ENCODE measurements around the gene GINS2.

DNA sequence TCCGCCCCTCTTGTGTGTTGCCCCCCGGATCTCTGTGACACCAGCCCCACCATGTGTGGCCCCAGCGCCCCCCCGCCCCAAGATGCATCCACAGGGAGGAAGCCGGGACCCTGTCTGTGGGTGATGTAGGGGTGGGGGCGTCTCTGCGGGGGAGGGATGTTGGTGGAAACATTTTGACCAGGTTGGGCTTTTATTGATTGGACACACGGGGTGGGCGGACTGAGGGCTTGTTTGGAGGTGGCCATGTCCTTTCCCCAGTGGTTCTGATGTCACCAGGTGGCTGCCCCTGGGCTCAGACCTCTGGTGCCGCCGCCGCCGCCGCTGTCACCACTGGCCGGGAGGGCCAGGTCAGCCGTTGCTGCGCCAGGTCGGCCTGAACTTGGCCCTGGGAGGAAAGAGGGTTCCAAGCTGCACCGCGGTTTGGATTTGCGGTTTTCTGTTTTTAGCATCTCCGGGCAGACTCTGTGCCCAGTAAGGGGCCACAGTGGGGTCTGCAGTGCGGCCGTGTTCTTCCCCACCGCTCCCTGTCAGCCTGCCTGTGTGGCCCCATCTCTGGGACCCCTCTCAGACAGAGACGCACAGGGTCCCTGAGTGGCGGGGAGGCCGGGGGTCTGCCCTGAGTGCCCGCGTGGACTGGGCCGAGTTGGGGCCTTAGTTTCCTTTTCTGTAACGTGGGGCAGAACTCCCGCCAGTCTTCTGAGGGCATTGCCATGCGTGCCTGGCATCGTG lies 55.9 kb downstream of the GINS2 start:
- TF ChIP-seq, protein P1, sequence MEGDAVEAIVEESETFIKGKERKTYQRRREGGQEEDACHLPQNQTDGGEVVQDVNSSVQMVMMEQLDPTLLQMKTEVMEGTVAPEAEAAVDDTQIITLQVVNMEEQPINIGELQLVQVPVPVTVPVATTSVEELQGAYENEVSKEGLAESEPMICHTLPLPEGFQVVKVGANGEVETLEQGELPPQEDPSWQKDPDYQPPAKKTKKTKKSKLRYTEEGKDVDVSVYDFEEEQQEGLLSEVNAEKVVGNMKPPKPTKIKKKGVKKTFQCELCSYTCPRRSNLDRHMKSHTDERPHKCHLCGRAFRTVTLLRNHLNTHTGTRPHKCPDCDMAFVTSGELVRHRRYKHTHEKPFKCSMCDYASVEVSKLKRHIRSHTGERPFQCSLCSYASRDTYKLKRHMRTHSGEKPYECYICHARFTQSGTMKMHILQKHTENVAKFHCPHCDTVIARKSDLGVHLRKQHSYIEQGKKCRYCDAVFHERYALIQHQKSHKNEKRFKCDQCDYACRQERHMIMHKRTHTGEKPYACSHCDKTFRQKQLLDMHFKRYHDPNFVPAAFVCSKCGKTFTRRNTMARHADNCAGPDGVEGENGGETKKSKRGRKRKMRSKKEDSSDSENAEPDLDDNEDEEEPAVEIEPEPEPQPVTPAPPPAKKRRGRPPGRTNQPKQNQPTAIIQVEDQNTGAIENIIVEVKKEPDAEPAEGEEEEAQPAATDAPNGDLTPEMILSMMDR (IDR thresholded peaks at IDR 0.05): no peak
- TF ChIP-seq EP300 (IDR thresholded peaks at IDR 0.05; ENCODE audit: low read depth) (no peak), POLR2A (IDR thresholded peaks at IDR 0.05) (no peak), POLR2AphosphoS5 (IDR thresholded peaks at IDR 0.05) (no peak)

Measured in transverse colon (tissue), 4 donors.